Camera-type eye (tissue), 1 donor: Measurements from ENCODE around the gene RGS13. TPM values are rescaled to one million over a fixed set of nuclear protein-coding genes. Genes with fewer than 3 reads are reported as not detected.

Experiments used
- total RNA-seq: library from RNA; depleted of rRNA; stranded (reverse); fragments of >200 nt; gene quantifications from one replicate; pipeline ENCODE4 v1.2.3, GENCODE V29; 2014

Gene RGS13
- total RNA-seq, result not detected

GRCh38 chr1:192635939-192636338 is at the start of gene RGS13:
RGS13 (plus strand) TSS chr1:192636147; CDS start chr1:192644335, 8,188 bp downstream.

Other genes with a start within 250 kb of the RGS13 start
- gene RGS1, start 60.4 kb upstream of the RGS13 start, total RNA-seq, result 26.9 TPM
- gene RGS2, start 172.9 kb downstream of the RGS13 start, total RNA-seq, result 67.5 TPM